GM19455 (cell line): ENCODE results near the gene GINS3.

ENCODE experiments used
- ATAC-seq: cut with Tn5 transposase; IDR thresholded peaks from one replicate; pipeline ENCODE4 v1.9.1; 2021; ENCODE audit not compliant: unreplicated experiment

GINS3 gene

GRCh38 chr16:58421529-58421928 lies 29.3 kb downstream of the GINS3 start:
- ATAC-seq: no peak

DNA sequence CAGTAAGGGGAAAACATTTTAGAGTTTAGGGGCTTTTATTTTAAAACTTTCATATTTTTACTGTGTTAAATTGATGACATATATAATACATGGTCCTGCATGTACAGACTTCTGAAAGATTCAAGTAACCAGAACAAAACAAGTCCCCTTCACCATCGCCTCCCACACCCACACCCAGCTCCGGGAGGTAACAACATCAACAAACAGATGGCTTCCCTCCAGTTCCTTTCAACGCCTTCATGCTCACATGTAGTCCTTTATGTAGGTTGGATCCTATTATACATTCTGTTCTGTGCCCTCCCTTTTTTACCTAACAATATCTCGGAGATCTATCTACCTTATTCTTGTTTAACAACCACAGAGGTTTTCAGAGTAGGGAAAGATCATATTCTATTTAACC lies 30.5 kb downstream of the GINS3 start:
- ATAC-seq: no peak

DNA sequence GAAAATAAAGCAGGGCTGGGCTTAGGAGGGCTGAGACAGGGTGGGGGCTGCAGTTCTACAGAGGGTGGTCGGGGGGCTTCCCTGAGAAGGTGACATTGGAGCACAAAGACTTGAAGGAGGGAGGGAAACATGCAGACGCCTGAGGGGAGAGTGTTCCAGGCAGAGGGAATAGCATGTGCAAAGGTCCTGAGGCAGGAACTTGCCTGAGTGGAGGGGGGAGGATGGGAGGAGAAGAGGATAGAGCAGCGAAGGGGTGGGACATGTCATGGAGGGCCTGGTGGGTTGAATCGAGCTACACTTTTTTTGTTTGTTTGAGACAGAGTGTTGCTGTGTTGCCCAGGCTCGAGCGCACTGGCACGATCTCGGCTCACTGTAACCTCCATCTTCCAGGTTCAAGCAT lies 33.0 kb downstream of the GINS3 start:
- ATAC-seq: no peak

GRCh38 chr16:58425756-58426494 lies 33.7 kb downstream of the GINS3 start:
- no peak for ATAC-seq

GRCh38 chr16:58426966-58427365 lies 34.7 kb downstream of the GINS3 start:
- ATAC-seq: no peak

- no peak for ATAC-seq
Measured at GRCh38 chr16:58428621-58429542, 36.6 kb downstream of the GINS3 start.

DNA sequence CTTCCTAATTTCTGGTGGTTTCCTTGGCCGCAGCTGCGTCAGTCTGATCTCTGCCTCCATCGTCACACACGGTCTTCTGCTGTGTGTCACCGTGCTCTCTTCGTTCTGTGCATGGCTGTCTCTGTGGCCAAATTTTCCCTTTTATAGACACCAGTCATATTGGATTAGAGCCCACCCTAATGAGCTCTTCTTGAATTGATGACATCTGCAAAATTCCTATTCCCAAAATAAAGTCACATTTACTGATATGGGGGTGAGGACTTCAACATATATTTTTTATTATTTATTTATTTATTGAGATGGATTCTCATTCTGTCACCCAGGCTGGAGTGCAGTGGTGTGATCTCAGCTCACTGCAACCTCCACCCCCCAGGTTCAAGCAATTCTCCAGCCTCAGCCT lies 38.4 kb downstream of the GINS3 start:
- ATAC-seq: no peak

DNA sequence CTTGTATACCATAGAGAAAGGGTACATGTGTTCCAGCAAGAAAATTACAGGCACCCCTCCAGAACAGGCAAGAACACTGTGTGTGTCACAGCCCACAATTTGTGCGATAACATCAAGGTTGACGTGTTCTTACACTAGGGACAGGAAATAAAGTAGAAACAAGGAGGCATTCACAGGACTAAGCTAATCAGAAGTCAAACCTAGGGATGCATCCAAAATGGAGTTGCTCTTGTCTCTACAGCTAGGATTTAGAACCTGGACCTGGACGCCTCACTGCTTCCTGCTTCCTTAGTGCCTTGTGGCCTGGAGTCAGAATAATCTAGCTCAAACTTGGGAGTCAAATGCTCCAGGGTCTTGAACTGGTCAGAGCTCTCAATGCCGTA lies 41.3 kb downstream of the GINS3 start:
- ATAC-seq: no peak

- no peak for ATAC-seq
Measured at GRCh38 chr16:58435779-58436178, 43.5 kb downstream of the GINS3 start.

DNA sequence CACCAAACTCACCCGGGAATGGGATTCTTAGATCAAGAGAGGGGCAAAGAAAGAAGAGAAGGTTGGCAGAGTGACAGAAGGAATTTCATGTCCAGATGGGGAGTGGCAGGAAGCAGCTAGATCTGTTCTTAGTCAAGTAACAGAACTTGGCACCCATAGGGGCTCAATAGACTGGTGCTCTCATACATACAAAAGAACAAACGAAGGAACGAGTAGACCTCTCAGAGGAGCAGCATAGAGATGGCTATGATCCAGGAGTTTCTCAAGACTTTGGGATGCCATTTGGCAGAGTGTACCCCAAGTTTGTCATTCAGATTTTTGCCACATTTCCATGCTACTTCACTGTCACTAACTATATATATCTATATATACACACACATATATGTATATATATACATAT lies 47.9 kb downstream of the GINS3 start:
- no peak for ATAC-seq

DNA sequence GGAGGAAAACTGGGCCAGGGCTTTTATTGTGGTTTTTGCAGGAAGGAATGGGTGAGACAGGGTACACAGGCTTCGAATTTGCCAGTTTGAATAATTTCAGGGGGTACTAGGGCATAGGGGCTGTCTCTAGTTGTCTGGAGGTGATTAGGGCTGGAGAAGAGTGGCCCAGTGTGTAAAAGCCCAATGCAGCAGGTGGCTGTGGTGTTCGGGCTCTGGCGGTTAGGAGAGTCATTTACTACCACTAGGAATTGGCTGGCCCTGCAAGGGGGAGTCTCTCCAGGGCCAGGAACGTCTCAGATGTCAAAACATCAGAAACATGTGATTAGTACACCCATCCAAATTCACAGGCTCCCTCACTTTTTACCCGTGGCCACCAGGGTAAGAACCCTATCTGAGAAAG lies 50.3 kb downstream of the GINS3 start:
- no peak for ATAC-seq

- ATAC-seq: no peak
Measured at GRCh38 chr16:58443783-58444182, 51.5 kb downstream of the GINS3 start.

DNA sequence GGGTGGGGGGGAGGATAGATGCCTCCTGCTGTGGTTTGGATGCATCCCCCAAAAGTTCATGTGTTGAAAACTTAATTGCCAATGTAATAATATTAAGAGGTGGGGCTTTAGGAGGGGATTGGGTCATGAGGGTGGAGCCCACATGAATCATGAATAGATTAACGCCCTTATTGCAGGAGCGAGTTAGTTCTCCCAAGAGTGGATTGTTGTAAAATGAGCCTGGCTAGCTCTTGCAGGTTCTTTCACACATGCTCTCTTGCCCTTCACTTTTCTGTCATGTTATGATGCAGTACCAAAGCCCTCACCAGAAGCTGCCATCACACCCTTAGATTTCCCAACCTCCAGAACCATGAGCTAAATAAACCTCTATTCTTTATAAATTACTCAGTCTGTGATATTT lies 52.0 kb downstream of the GINS3 start:
- no peak for ATAC-seq

DNA sequence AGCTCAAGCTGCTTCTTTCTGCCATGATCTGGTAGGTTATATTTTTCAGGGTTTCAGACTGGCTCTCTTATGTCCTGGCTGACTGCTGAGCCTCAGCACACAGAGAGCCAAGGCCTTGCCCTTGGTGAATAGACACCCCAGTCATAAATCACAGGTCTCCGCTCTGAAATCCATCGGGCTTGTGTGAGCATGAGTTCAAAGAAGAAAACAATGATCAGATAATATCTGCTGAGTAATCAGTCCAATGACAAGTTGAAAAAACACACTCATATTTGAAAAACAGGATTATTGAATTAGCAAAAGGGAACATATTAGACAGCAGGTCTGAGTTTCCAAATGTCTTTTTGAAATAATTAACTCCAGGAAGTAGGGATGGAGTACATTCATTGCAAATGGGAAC lies 56.6 kb downstream of the GINS3 start:
- no peak for ATAC-seq

DNA sequence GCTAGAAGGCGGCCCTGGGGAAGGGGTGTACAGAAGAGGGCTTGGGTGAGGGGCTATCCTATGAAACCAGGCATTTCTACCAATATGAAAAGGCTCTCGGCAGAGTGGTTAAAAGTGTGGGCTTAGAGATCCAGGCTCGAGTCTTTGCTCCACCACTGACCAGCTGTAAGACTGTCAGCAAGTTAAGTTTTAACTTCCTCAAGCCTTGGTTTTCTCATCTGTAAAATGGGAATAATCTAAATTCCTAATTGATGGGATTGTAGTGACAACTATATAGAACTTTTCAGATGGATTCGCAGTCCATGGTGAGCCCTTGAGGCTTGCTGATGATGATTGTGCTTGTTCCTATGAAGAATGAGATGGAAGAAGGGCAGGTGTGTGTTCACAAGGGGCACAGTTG lies 57.0 kb downstream of the GINS3 start:
- no peak for ATAC-seq

- no peak for ATAC-seq
Measured at GRCh38 chr16:58449768-58450167, 57.5 kb downstream of the GINS3 start.

- ATAC-seq: no peak
Measured at GRCh38 chr16:58450590-58450989, 58.3 kb downstream of the GINS3 start.

DNA sequence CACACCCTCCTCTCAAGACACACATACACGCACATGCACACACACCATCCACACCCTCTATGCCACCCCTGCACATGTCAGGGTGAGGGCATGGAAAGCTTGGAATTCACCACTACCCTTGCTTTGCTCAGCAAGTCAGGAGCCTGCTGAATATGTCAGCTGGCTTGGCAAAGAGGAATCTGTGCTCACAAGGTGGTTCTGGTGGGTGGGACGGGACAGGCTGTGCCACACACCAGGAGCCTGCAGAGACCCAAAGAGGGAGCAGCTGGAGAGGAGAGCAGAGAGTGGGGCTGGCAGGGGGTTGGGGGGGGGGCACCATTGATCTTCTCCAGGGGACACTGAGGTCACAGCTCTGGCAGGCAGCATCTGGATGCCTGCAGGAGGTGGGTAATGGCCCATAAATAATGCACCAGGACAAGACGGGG lies 59.0 kb downstream of the GINS3 start:
- ATAC-seq: no peak

DNA sequence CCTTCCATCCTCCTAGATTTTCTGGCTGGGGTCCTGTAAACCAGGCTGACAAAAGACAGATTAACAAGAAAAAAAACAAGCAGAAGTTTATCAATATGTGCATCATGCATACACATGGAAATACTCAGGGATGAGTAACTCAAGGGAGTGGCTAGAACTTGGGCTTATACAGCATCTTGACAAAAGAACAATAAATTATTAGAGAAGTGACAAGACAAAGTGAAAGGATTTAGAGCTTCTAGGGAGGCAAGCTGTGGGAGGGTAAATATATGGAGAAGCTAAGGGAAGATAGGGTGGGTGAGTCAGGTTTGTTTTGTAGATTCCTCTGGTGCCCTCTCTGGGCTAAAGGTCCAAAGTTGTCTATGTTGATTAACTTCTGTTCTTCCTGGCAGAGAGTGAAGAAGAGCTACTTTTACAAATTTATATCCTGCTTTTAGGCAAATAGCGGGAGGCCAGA lies 59.7 kb downstream of the GINS3 start:
- ATAC-seq: no peak

- no peak for ATAC-seq
Measured at GRCh38 chr16:58452640-58453039, 60.4 kb downstream of the GINS3 start.

DNA sequence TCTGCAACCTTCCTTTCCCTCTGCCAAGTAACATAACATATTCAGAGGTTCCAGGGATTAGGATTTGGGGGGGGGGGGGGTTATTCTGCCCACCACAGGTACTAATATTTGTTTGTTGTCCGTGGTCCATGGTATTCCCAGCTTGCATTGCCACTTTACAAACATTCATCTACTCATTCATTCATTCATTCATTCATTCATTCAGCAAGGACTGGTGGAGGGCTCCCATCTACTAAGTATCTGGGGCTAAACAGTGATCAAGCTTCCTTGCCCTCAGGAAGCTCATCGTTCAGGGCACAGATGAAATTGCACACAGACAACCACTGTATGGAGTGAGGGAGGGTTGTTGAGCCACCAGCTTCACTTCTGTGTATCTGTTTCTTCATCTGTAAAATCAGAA lies 61.9 kb downstream of the GINS3 start:
- no peak for ATAC-seq

GRCh38 chr16:58454856-58455255 lies 62.6 kb downstream of the GINS3 start:
- ATAC-seq: no peak
